MCF 10A (cell line): Measurements from ENCODE around the gene PIM2. TPM values are rescaled to one million over a fixed set of nuclear protein-coding genes. Genes with fewer than 3 reads are reported as not detected.
A peak's percentile ranks its signal among the peaks of the same experiment; 100 is the strongest.
"Not testable (repeated sequence)": the region's sequence is repeated elsewhere in the genome, so short reads cannot be mapped to it uniquely, and the experiment has no call there.

Experiments
- BruUV-seq: library from RNA; stranded (reverse); fragments of 400-500 nt; replicated peaks from 2 replicates; lab custom pipeline; 2021; lab: Mats Ljungman, UMichigan
- CTCF ChIA-PET: fragments of 300-600 bp; sonication (Branson Sonifier 250); formaldehyde crosslinking; extraction: SDS; loops from one replicate; lab custom pipeline; 2021; ENCODE audit warnings: antibody characterized with exemption, inconsistent platforms; lab: Yijun Ruan, JAX
- POLR2A ChIA-PET: fragments of 300-600, 350-650 bp; sonication (Branson Sonifier 250); formaldehyde crosslinking; extraction: SDS; loops from one replicate; lab custom pipeline; 2020; ENCODE audit warnings: antibody characterized with exemption, inconsistent platforms; lab: Yijun Ruan, JAX
- DNase-seq: peaks from one replicate; pipeline ENCODE4 v3.0.0-alpha.2; 2018; ENCODE audit not compliant: unreplicated experiment
- H3K27ac Mint-ChIP-seq: one replicate; pipeline ENCODE4 v1.8.0; 2022; ENCODE audit warnings: mild to moderate bottlenecking, low read depth, mixed read lengths; ENCODE audit not compliant: unreplicated experiment
- H3K27me3 Mint-ChIP-seq: one replicate; pipeline ENCODE4 v1.8.0; 2022; ENCODE audit warnings: mixed read lengths; ENCODE audit not compliant: insufficient read depth, unreplicated experiment
- H3K36me3 Mint-ChIP-seq: one replicate; pipeline ENCODE4 v1.8.0; 2022; ENCODE audit warnings: mild to moderate bottlenecking, moderate library complexity, mixed read lengths; ENCODE audit not compliant: insufficient read depth, unreplicated experiment
- H3K4me1 Mint-ChIP-seq: one replicate; pipeline ENCODE4 v1.8.0; 2022; ENCODE audit warnings: mixed read lengths; ENCODE audit not compliant: insufficient read depth, unreplicated experiment
- H3K4me3 Mint-ChIP-seq: one replicate; pipeline ENCODE4 v1.8.0; 2022; ENCODE audit warnings: mild to moderate bottlenecking, moderate library complexity, mixed read lengths; ENCODE audit not compliant: unreplicated experiment
- H3K9me3 Mint-ChIP-seq: one replicate; pipeline ENCODE4 v1.8.0; 2022; ENCODE audit warnings: mixed read lengths; ENCODE audit not compliant: unreplicated experiment
- CTCF ChIP-seq: fragments of 200-600 bp; IDR thresholded peaks from one replicate; pipeline ENCODE4 v1.8.0; 2022; ENCODE audit warnings: antibody characterized with exemption, mild to moderate bottlenecking; ENCODE audit not compliant: unreplicated experiment
- intact Hi-C: fragments of 100-400 bp; cut with micrococcal nuclease; formaldehyde crosslinking; loops from 2 replicates; pipeline ENCODE4 v1.14.1; 2022
- total RNA-seq: library from RNA; stranded (reverse); gene quantifications from 2 replicates; pipeline ENCODE4 v1.2.3, GENCODE V29; 2022

The PIM2 gene
- total RNA-seq, 1 experiment from 2014 or later = 9.2 TPM

DNA sequence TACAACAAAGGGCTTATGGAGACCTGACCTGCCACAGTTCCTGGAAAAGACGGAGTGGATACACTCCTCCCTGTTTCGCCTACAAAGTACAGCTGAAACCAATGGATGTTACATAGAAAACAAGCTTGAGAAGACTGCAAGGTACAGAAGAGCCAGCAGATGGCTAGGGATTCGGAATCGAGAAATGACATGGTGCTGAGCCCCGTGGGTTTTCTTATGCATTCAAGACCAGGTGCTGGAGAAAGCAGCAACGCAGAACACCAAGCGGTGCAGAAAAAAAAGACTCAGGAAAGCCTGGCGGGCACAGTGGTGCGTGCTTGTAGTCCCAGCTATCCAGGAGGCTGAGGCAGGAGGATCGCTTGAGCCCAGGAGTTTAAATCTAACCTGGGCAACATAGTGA lies 35.1 kb downstream of the PIM2 start:
- Mint-ChIP-seq H3K4me1 (no peaks in the 10 kb centered on the region), H3K27ac (no peak overlapping the region), H3K36me3 (no peaks in the 10 kb centered on the region), H3K9me3 (no peaks in the 10 kb centered on the region), H3K4me3 (no peak overlapping the region), H3K27me3 (no peaks in the 10 kb centered on the region)
- intact Hi-C loops = no loop called here
- BruUV-seq = no TSS peak
- CTCF ChIA-PET = no interaction called here
- TF ChIP-seq CTCF = no peak
- POLR2A ChIA-PET = no interaction called here
- DNase-seq = no peak

DNA sequence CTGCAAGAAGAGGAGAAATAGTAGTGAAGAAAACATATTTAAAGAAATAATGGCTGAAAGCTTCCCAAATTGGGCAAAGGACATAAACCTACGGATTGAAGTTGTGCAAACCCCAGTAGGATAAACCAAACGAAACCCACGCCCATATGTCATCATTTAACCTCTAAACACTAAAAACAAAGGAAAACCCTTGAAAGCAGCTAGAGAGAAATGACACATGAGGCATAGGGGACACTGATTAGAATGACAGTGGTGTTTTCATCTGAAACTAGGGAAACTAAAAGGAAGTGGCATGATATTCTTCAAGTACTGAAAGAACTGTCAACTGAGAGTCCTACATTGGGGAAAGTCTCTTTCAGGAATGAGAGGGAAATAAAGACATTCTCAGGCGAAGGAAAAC lies 41.9 kb downstream of the PIM2 start:
- CTCF ChIA-PET, POLR2A ChIA-PET, H3K4me1 Mint-ChIP-seq, H3K4me3 Mint-ChIP-seq, BruUV-seq, H3K9me3 Mint-ChIP-seq, intact Hi-C loops, H3K27ac Mint-ChIP-seq, DNase-seq, H3K27me3 Mint-ChIP-seq, H3K36me3 Mint-ChIP-seq: not testable (repeated sequence)

DNA sequence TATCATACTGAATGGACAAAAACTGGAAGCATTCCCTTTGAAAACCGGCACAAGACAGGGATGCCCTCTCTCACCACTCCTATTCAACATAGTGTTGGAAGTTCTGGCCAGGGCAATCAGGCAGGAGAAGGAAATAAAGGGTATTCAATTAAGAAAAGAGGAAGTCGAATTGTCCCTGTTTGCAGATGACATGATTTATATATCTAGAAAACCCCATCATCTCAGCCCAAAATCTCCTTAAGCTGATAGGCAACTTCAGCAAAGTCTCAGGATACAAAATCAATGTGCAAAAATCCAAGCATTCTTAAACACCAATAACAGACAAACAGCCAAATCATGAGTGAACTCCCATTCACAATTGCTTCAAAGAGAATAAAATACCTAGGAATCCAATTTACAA lies 46.8 kb downstream of the PIM2 start:
- BruUV-seq, DNase-seq, H3K27ac Mint-ChIP-seq, H3K9me3 Mint-ChIP-seq, POLR2A ChIA-PET, H3K36me3 Mint-ChIP-seq, H3K4me3 Mint-ChIP-seq, intact Hi-C loops, CTCF ChIA-PET, H3K27me3 Mint-ChIP-seq: not testable (repeated sequence)
- peaks cover 16% of the 10 kb centered on the region for H3K4me1 Mint-ChIP-seq

GRCh38 chrX:48864210-48864609 lies 54.6 kb downstream of the PIM2 start:
- intact Hi-C loops = no loop called here
- Mint-ChIP-seq H3K27me3 (no peaks in the 10 kb centered on the region), H3K27ac (no peak overlapping the region), H3K4me3 (no peak overlapping the region), H3K9me3 (no peaks in the 10 kb centered on the region), H3K36me3 (no peaks in the 10 kb centered on the region), H3K4me1 (peaks cover 18% of the 10 kb centered on the region)
- BruUV-seq = no TSS peak
- ChIA-PET CTCF (no interaction called here), POLR2A (interaction anchor here (1.0 kb wide), 1 partner anchor 47 kb away, joined by 3 read pairs; the partner anchor contains the start of gene SLC35A2)
- peak; percentile 14 for DNase-seq
- no peak for TF ChIP-seq CTCF

Other genes with a start within 250 kb of the PIM2 start
- gene WAS, start 235.2 kb downstream of the PIM2 start, total RNA-seq = 0.37 and 0.96 TPM in 2 replicates
- 6.6 and 8.7 TPM in 2 replicates for gene SUV39H1, start 222.3 kb downstream of the PIM2 start, total RNA-seq
- gene GLOD5, start 157.3 kb downstream of the PIM2 start, total RNA-seq = not detected in 2 replicates
- gene GATA1, start 132.4 kb downstream of the PIM2 start, total RNA-seq = not detected in 2 replicates
- gene HDAC6, start 117.0 kb downstream of the PIM2 start, total RNA-seq = 45.1 and 53.2 TPM in 2 replicates
- 0.25 TPM in 1 of 2 replicates, not detected in the other for gene ERAS, start 92.5 kb downstream of the PIM2 start, total RNA-seq
- 5.0 and 6.3 TPM in 2 replicates for gene PCSK1N, start 83.4 kb downstream of the PIM2 start, total RNA-seq
- gene TIMM17B, start 21.3 kb downstream of the PIM2 start, total RNA-seq = 70.6 and 73.7 TPM in 2 replicates
- 126 and 150 TPM in 2 replicates for gene PQBP1, start 21.1 kb downstream of the PIM2 start, total RNA-seq
- gene SLC35A2, start 7.4 kb downstream of the PIM2 start, total RNA-seq = 38.6 and 43.5 TPM in 2 replicates
- gene OTUD5, start 38.6 kb upstream of the PIM2 start, total RNA-seq = 35.1 and 38.7 TPM in 2 replicates
- gene KCND1, start 52.8 kb upstream of the PIM2 start, total RNA-seq = 0.86 and 1.8 TPM in 2 replicates
- 49.6 and 51.0 TPM in 2 replicates for gene GRIPAP1, start 83.2 kb upstream of the PIM2 start, total RNA-seq
- gene TFE3, start 124.3 kb upstream of the PIM2 start, total RNA-seq = 45.3 and 71.7 TPM in 2 replicates
- gene CCDC120, start 140.0 kb upstream of the PIM2 start, total RNA-seq = 10.3 and 14.4 TPM in 2 replicates
- 32.1 and 34.5 TPM in 2 replicates for gene PRAF2, start 155.0 kb upstream of the PIM2 start, total RNA-seq
- 93.0 and 96.9 TPM in 2 replicates for gene WDR45, start 160.9 kb upstream of the PIM2 start, total RNA-seq
- 22.0 and 24.4 TPM in 2 replicates for gene GPKOW, start 204.7 kb upstream of the PIM2 start, total RNA-seq
- gene MAGIX, start 243.7 kb upstream of the PIM2 start, total RNA-seq = 0.52 and 0.84 TPM in 2 replicates